HG03565 (cell line): ENCODE data around the gene CD8A.
A peak's percentile ranks its signal among the peaks of the same experiment; 100 is the strongest.

Experiments used
- ATAC-seq: cut with Tn5 transposase; IDR thresholded peaks from one replicate; pipeline ENCODE4 v1.9.1; 2021; ENCODE audit warnings: mild to moderate bottlenecking, moderate library complexity; ENCODE audit not compliant: unreplicated experiment

The CD8A gene

GRCh38 chr2:86809481-86810121 is 18.9 kb upstream of the CD8A start:
- no peak for ATAC-seq

- ATAC-seq = peak; percentile 79
Measured at GRCh38 chr2:86808315-86809161, 17.8 kb upstream of the CD8A start.

GRCh38 chr2:86807468-86808275 is 17.0 kb upstream of the CD8A start:
- ATAC-seq = peak; percentile 35

- ATAC-seq = no peak
Measured at GRCh38 chr2:86807133-86807467, 16.4 kb upstream of the CD8A start.

- no peak for ATAC-seq
Measured at GRCh38 chr2:86806059-86806857, 15.5 kb upstream of the CD8A start.

GRCh38 chr2:86800856-86801567 is 10.3 kb upstream of the CD8A start:
- ATAC-seq = no peak

- ATAC-seq = no peak
Measured at GRCh38 chr2:86794861-86795260, 4.1 kb upstream of the CD8A start.

- no peak for ATAC-seq
Measured at GRCh38 chr2:86793752-86794151, 3.0 kb upstream of the CD8A start.

GRCh38 chr2:86791573-86791972 is 860 bp upstream of the CD8A start:
- ATAC-seq = no peak

GRCh38 chr2:86790134-86790675 is 508 bp downstream of the CD8A start:
- ATAC-seq = no peak

- ATAC-seq = no peak
Measured at GRCh38 chr2:86789687-86790133, 1.0 kb downstream of the CD8A start.

- no peak for ATAC-seq
Measured at GRCh38 chr2:86788881-86789686, 1.6 kb downstream of the CD8A start.

GRCh38 chr2:86788165-86788564 is 2.5 kb downstream of the CD8A start:
- ATAC-seq = no peak

- no peak for ATAC-seq
Measured at GRCh38 chr2:86787736-86788135, 3.0 kb downstream of the CD8A start.

GRCh38 chr2:86786001-86786536 is 4.6 kb downstream of the CD8A start:
- ATAC-seq = no peak

- ATAC-seq = no peak
Measured at GRCh38 chr2:86785456-86785855, 5.3 kb downstream of the CD8A start.

- ATAC-seq = peak; percentile 93
Measured at GRCh38 chr2:86783615-86784339, 6.9 kb downstream of the CD8A start.

- no peak for ATAC-seq
Measured at GRCh38 chr2:86782748-86783147, 8.0 kb downstream of the CD8A start.
